Activated CD4-positive, CD25-positive, alpha-beta regulatory T cell treated with anti-CD3 and anti-CD28 coated beads, Interleukin-2, amount 50 U/mL, for 24 hours (primary cell): ENCODE data around the gene SUGCT.

Experiments
- ATAC-seq, 2 donors: fragments of 150-1000 bp; cut with Tn5 transposase; one replicate each; pipeline ENCODE4 v1.10.0; 2021; ENCODE audit warnings: mild to moderate bottlenecking in 1 of 2, moderate library complexity in 1 of 2

Gene SUGCT

GRCh38 chr7:40418448-40418847, 283.6 kb downstream of the SUGCT start:
- ATAC-seq, result no peak

- no peak for ATAC-seq
These were observed 284.2 kb downstream of the SUGCT start for GRCh38 chr7:40418983-40419382.

GRCh38 chr7:40419806-40420205, 285.0 kb downstream of the SUGCT start:
- ATAC-seq, result no peak

- ATAC-seq, result no peak
These were observed 286.6 kb downstream of the SUGCT start for GRCh38 chr7:40421433-40421832.

- ATAC-seq, result no peak
These were observed 290.9 kb downstream of the SUGCT start for GRCh38 chr7:40425696-40426095.

- no peak for ATAC-seq
These were observed 293.6 kb downstream of the SUGCT start for GRCh38 chr7:40428421-40428820.

GRCh38 chr7:40429826-40430225, 295.0 kb downstream of the SUGCT start:
- no peak for ATAC-seq

- no peak for ATAC-seq
These were observed 297.2 kb downstream of the SUGCT start for GRCh38 chr7:40432046-40432445.

GRCh38 chr7:40436710-40437109, 301.9 kb downstream of the SUGCT start:
- ATAC-seq, result no peak

- ATAC-seq, result no peak
These were observed 302.7 kb downstream of the SUGCT start for GRCh38 chr7:40437498-40437897.

GRCh38 chr7:40437936-40438634, 303.3 kb downstream of the SUGCT start:
- ATAC-seq, result no peak

GRCh38 chr7:40439686-40440085, 304.9 kb downstream of the SUGCT start:
- ATAC-seq, result no peak

- no peak for ATAC-seq
These were observed 312.5 kb downstream of the SUGCT start for GRCh38 chr7:40447345-40447744.

GRCh38 chr7:40455485-40455884, 320.7 kb downstream of the SUGCT start:
- no peak for ATAC-seq

GRCh38 chr7:40457776-40458480, 323.1 kb downstream of the SUGCT start:
- no peak for ATAC-seq

GRCh38 chr7:40463446-40463845, 328.6 kb downstream of the SUGCT start:
- no peak for ATAC-seq

- ATAC-seq, result no peak
These were observed 334.4 kb downstream of the SUGCT start for GRCh38 chr7:40468891-40469864.

- no peak for ATAC-seq
These were observed 335.3 kb downstream of the SUGCT start for GRCh38 chr7:40470091-40470592.

GRCh38 chr7:40470817-40471216, 336.0 kb downstream of the SUGCT start:
- ATAC-seq, result no peak

GRCh38 chr7:40471891-40472290, 337.1 kb downstream of the SUGCT start:
- ATAC-seq, result no peak

GRCh38 chr7:40474790-40475680, 340.2 kb downstream of the SUGCT start:
- peak; percentile 32 to 38 for ATAC-seq

- no peak for ATAC-seq
These were observed 340.8 kb downstream of the SUGCT start for GRCh38 chr7:40475681-40475982.
